SU-DHL-6 (cell line): ENCODE data around the gene KRTAP10-12.

Source experiments
- H2AFZ ChIP-seq: fragments of 200-600 bp; sonication (generic); 2 replicates; pipeline ENCODE4 v1.6.1; 2014; ENCODE audit warnings: low read depth, mild to moderate bottlenecking, moderate library complexity, mixed read lengths, antibody characterized with exemption, low read length; ENCODE audit not compliant: severe bottlenecking
- H3F3A ChIP-seq: fragments of 200-600 bp; shearing (Covaris generic); 2 replicates; pipeline ENCODE4 v1.6.0; 2016; ENCODE audit warnings: antibody characterized with exemption, mild to moderate bottlenecking; ENCODE audit not compliant: insufficient read depth
- H3K27ac ChIP-seq: fragments of 200-600 bp; sonication (generic); 2 replicates; pipeline ENCODE4 v1.5.1; 2016; ENCODE audit warnings: low read depth, mild to moderate bottlenecking, low read length, moderate library complexity, mixed read lengths
- H3K27me3 ChIP-seq: fragments of 200-600 bp; sonication (generic), shearing (Covaris generic); 2 replicates; pipeline ENCODE4 v1.6.0; 2014; ENCODE audit warnings: mild to moderate bottlenecking, low read length
- H3K36me3 ChIP-seq: fragments of 200-600 bp; sonication (generic); 2 replicates; pipeline ENCODE4 v1.6.1; 2014; ENCODE audit warnings: mild to moderate bottlenecking, low read length, mixed read lengths
- H3K4me2 ChIP-seq: fragments of 300-600, 200-600 bp; shearing (Covaris generic), sonication (generic); 2 replicates; pipeline ENCODE4 v1.6.0; 2014; ENCODE audit warnings: low read length, low read depth, mild to moderate bottlenecking; ENCODE audit not compliant: poor library complexity, severe bottlenecking
- H3K4me3 ChIP-seq: fragments of 200-600 bp; sonication (generic); 2 replicates; pipeline ENCODE4 v1.5.1; 2014; ENCODE audit warnings: antibody characterized with exemption, low read length, mild to moderate bottlenecking, mixed read lengths; ENCODE audit not compliant: insufficient read depth, poor library complexity, severe bottlenecking
- H3K79me2 ChIP-seq: fragments of 200-600 bp; sonication (generic); 2 replicates; pipeline ENCODE4 v1.6.1; 2014; ENCODE audit warnings: mild to moderate bottlenecking, low read length, moderate library complexity; ENCODE audit not compliant: insufficient read depth
- H3K9ac ChIP-seq: fragments of 200-600 bp; sonication (generic); 2 replicates; pipeline ENCODE4 v1.7.0; 2014; ENCODE audit warnings: mild to moderate bottlenecking, low read length
- H3K9me2 ChIP-seq: fragments of 200-600 bp; sonication (generic); replicated peaks from 2 replicates; pipeline ENCODE4 v1.6.1; 2014; ENCODE audit warnings: low read length; ENCODE audit not compliant: insufficient read depth
- H3K9me3 ChIP-seq: fragments of 200-600 bp; sonication (generic); 2 replicates; pipeline ENCODE4 v1.6.1; 2014; ENCODE audit warnings: low read length, mixed read lengths; ENCODE audit not compliant: insufficient read depth
- H4K20me1 ChIP-seq: fragments of 200-600 bp; sonication (generic); 2 replicates; pipeline ENCODE4 v1.6.1; 2014; ENCODE audit warnings: low read depth, mild to moderate bottlenecking, antibody characterized with exemption, low read length, moderate library complexity, mixed read lengths
- EZH2phosphoT487 ChIP-seq: fragments of 200-600 bp; sonication (generic), shearing (Covaris generic); conservative IDR thresholded peaks from 2 replicates; pipeline ENCODE4 v1.6.1; 2018; ENCODE audit warnings: mild to moderate bottlenecking, antibody characterized with exemption, low read length, moderate library complexity, mixed read lengths
- TF ChIP-seq, protein P1 (sequence below): fragments of 200-600 bp; sonication (generic); IDR thresholded peaks from one replicate; pipeline ENCODE4 v1.5.1; 2017; ENCODE audit warnings: antibody characterized with exemption, mild to moderate bottlenecking, low read length, moderate library complexity; ENCODE audit not compliant: insufficient read depth, poor library complexity, severe bottlenecking

KRTAP10-12 gene

DNA sequence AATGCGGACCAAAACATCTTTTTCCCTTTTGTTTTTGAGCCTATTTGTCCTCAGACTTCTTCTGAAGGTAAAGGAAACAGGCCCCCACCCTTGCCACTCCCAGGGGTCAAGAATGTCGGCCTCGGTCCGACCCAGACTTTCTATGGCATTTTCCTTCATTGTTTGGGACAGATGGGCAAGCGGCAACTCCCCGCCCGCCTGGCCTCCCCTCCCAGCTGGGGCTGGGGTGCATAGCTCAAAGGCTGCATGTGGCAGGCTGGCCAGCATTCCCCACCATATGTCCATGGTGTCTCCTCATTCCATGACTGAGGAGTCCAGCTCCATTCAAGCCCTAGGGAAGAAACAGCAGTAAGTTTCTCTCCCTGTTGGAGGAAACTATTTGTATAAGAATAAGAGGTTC lies 43.8 kb downstream of the KRTAP10-12 start:
- Histone ChIP-seq H3K4me2 (no peak overlapping the region), H4K20me1 (no peaks in the 10 kb centered on the region), H3K36me3 (0 out of 2 replicates have a peak, but pooled peaks cover 3% of the 10 kb centered on the region), H2AFZ (no peak overlapping the region), H3K9me2 (no peaks in the 10 kb centered on the region), H3K27ac (no peak overlapping the region), H3K9ac (no peak overlapping the region), H3K27me3 (no peaks in the 10 kb centered on the region), H3K9me3 (peaks cover 19% of the 10 kb centered on the region; the same call in 1 of the 2 replicates), H3F3A (no peaks in the 10 kb centered on the region), H3K79me2 (no peaks in the 10 kb centered on the region), H3K4me3 (no peak overlapping the region)
- TF ChIP-seq, protein P1, sequence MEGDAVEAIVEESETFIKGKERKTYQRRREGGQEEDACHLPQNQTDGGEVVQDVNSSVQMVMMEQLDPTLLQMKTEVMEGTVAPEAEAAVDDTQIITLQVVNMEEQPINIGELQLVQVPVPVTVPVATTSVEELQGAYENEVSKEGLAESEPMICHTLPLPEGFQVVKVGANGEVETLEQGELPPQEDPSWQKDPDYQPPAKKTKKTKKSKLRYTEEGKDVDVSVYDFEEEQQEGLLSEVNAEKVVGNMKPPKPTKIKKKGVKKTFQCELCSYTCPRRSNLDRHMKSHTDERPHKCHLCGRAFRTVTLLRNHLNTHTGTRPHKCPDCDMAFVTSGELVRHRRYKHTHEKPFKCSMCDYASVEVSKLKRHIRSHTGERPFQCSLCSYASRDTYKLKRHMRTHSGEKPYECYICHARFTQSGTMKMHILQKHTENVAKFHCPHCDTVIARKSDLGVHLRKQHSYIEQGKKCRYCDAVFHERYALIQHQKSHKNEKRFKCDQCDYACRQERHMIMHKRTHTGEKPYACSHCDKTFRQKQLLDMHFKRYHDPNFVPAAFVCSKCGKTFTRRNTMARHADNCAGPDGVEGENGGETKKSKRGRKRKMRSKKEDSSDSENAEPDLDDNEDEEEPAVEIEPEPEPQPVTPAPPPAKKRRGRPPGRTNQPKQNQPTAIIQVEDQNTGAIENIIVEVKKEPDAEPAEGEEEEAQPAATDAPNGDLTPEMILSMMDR, result no peak
- no peak for TF ChIP-seq EZH2phosphoT487

DNA sequence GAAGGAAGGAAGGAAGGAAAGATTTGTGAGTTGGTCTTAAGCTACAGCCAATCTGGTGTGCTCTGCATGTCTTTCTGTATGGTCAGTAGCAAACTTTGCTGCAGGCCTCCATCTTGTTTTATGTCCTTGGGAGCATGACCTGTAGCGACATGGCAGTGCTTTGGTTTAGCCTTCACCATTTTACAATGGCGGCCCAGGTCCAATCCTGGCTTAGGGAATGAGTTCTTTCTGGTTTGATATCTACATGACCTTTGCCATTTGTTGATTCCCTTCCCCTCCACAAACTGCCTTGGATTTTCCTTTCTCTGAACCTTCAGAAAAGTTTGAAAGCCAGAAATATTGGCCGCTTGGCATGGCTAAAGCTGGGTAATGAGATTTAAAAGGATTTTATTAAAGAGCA lies 44.9 kb downstream of the KRTAP10-12 start:
- Histone ChIP-seq H4K20me1 (no peaks in the 10 kb centered on the region), H3K27ac (no peak overlapping the region), H3K4me3 (no peak overlapping the region), H3K36me3 (0 out of 2 replicates have a peak, but pooled peaks cover 3% of the 10 kb centered on the region), H3K9ac (no peak overlapping the region), H3K27me3 (no peaks in the 10 kb centered on the region), H3K9me2 (no peaks in the 10 kb centered on the region), H3F3A (no peaks in the 10 kb centered on the region), H2AFZ (no peak overlapping the region), H3K4me2 (no peak overlapping the region), H3K9me3 (peaks cover 19% of the 10 kb centered on the region; the same call in 1 of the 2 replicates), H3K79me2 (no peaks in the 10 kb centered on the region)
- TF ChIP-seq, protein P1, result no peak
- TF ChIP-seq EZH2phosphoT487, result no peak

DNA sequence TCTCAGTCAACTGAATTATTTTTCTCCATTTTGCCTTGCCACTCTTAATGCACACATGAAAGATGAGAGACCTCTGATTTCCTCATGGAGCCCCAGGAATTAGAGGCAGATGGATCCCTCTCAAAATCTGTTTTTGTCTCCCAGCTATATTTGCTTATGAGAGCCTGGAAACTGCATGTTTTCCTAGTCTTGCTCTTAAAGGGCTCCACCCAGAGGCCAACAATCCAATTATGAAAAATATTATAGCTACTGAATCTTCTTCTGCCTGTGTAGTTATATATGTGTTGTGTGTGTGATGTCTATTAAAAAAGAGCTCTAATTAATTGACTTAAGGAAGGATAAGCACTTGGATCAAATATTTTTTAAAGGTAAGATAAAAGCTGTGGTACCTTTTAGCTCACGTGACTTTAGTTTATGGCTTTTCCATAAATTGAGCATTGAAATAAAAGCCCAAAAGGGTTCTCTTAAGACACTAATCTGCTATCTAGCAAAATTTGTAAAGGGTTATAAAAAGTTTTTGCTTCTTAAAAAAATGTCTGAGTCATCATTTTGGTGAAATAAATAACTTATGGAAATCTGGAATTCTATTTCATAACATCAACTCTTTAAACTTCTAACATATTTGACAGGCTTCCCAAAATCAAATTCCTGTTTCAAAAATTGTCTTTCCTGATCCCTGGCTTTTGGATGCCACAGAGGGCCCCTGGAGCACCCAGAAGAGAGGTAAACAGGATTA lies 45.6 kb downstream of the KRTAP10-12 start:
- Histone ChIP-seq H3K4me2 (no peak overlapping the region), H3K4me3 (no peak overlapping the region), H4K20me1 (no peaks in the 10 kb centered on the region), H3F3A (no peaks in the 10 kb centered on the region), H2AFZ (no peak overlapping the region), H3K9me3 (peaks cover 19% of the 10 kb centered on the region; the same call in 1 of the 2 replicates), H3K9me2 (no peaks in the 10 kb centered on the region), H3K9ac (no peak overlapping the region), H3K79me2 (no peaks in the 10 kb centered on the region), H3K36me3 (0 out of 2 replicates have a peak, but pooled peaks cover 3% of the 10 kb centered on the region), H3K27me3 (no peaks in the 10 kb centered on the region), H3K27ac (no peak overlapping the region)
- TF ChIP-seq, protein P1, result no peak
- TF ChIP-seq EZH2phosphoT487, result no peak
